HCT116 (cell line): Measurements from ENCODE around the gene PRR5L.

ENCODE experiments used
- CEBPB ChIP-seq: IDR thresholded peaks from 2 replicates; pipeline ENCODE4 v1.6.1; 2012; ENCODE audit warnings: low read depth
- CTCF ChIP-seq, 3 experiments: fragments of 200-600 bp in 1 of 3; sonication (generic) in 1 of 3; IDR thresholded peaks in 2 of 3; conservative IDR thresholded peaks in 1 of 3; 2 replicates each; pipeline ENCODE4 v1.5.1; 2012 to 2017; ENCODE audit warnings: low read depth in 2 of 3, low read length in 2 of 3, antibody characterized with exemption in 1 of 3, borderline replicate concordance in 1 of 3, control low read depth in 1 of 3, mild to moderate bottlenecking in 1 of 3, mixed read lengths in 1 of 3, mixed run types in 1 of 3, moderate library complexity in 1 of 3; ENCODE audit not compliant: insufficient read depth in 1 of 3
- EGR1 ChIP-seq: IDR thresholded peaks from 2 replicates; pipeline ENCODE4 v1.6.1; 2012; ENCODE audit warnings: low read depth
- EZH2 ChIP-seq: fragments of 200-600 bp; sonication (generic); IDR thresholded peaks from 2 replicates; pipeline ENCODE4 v1.6.1; 2017; ENCODE audit warnings: antibody characterized with exemption, mixed run types
- MAX ChIP-seq: IDR thresholded peaks from 2 replicates; pipeline ENCODE4 v1.6.1; 2012
- POLR2AphosphoS5 ChIP-seq: IDR thresholded peaks from 2 replicates; pipeline ENCODE4 v1.6.1; 2011; ENCODE audit warnings: mild to moderate bottlenecking, low read depth, low read length, moderate library complexity
- RAD21 ChIP-seq: IDR thresholded peaks from 2 replicates; pipeline ENCODE4 v1.6.1; 2012; ENCODE audit warnings: low read depth, mild to moderate bottlenecking

- TF ChIP-seq MAX (no peak), EZH2 (no peak), CTCF (IDR thresholded peaks at IDR 0.05 in 2 of 3, conservative IDR thresholded peaks at IDR 0.05 in 1 of 3; ENCODE audit: borderline replicate concordance in 1 of 3, insufficient read depth in 1 of 3, low read depth in 2 of 3, low read length in 2 of 3) (no peak), RAD21 (no peak), POLR2AphosphoS5 (no peak), EGR1 (no peak), CEBPB (no peak)
Observed at GRCh38 chr11:36456156-36456555, 160.1 kb downstream of the PRR5L start.
